Activated T-helper 1 cell treated with anti-CD3 and anti-CD28 coated beads, Interleukin-2, amount 50 U/mL, for 16 hours (primary cell): ENCODE results near the gene ZG16B.

ENCODE experiments used
- DNase-seq, 2 donors: peaks; one replicate each; pipeline ENCODE4 v3.0.0-alpha.2; 2020; ENCODE audit warnings: low read depth in 1 of 2, low spot score in 1 of 2

Gene ZG16B

GRCh38 chr16:2822496-2822895 is 7.6 kb upstream of the ZG16B start:
- no peak for DNase-seq

- DNase-seq: no peak
Observed at GRCh38 chr16:2824626-2825025, 5.5 kb upstream of the ZG16B start.

GRCh38 chr16:2825049-2825742 is 4.9 kb upstream of the ZG16B start:
- DNase-seq: no peak

- DNase-seq: no peak
Observed at GRCh38 chr16:2825906-2826305, 4.2 kb upstream of the ZG16B start.

- DNase-seq: no peak
Observed at GRCh38 chr16:2826591-2827373, 3.3 kb upstream of the ZG16B start.

- DNase-seq: no peak
Observed at GRCh38 chr16:2827374-2827791, 2.7 kb upstream of the ZG16B start.

- DNase-seq: no peak
Observed at GRCh38 chr16:2827831-2828520, 2.1 kb upstream of the ZG16B start.

GRCh38 chr16:2828521-2828840 is 1.6 kb upstream of the ZG16B start:
- DNase-seq: no peak

- no peak for DNase-seq
Observed at GRCh38 chr16:2828876-2829430, 1.1 kb upstream of the ZG16B start.

GRCh38 chr16:2830355-2830695 is 222 bp downstream of the ZG16B start:
- DNase-seq: no peak

GRCh38 chr16:2831203-2831602 is 1.1 kb downstream of the ZG16B start:
- DNase-seq: no peak

GRCh38 chr16:2833776-2834175 is 3.7 kb downstream of the ZG16B start:
- no peak for DNase-seq

GRCh38 chr16:2834968-2835367 is 4.9 kb downstream of the ZG16B start:
- DNase-seq: no peak

- DNase-seq: no peak
Observed at GRCh38 chr16:2835638-2836493, 5.8 kb downstream of the ZG16B start.

- no peak for DNase-seq
Observed at GRCh38 chr16:2836646-2837508, 6.8 kb downstream of the ZG16B start.

GRCh38 chr16:2838928-2839327 is 8.8 kb downstream of the ZG16B start:
- DNase-seq: no peak

- no peak for DNase-seq
Observed at GRCh38 chr16:2839650-2840450, 9.7 kb downstream of the ZG16B start.

- DNase-seq: no peak
Observed at GRCh38 chr16:2840914-2841313, 10.8 kb downstream of the ZG16B start.

- DNase-seq: no peak
Observed at GRCh38 chr16:2841606-2842339, 11.7 kb downstream of the ZG16B start.
